ENCODE results near the gene GFRA1. TPM values are rescaled to one million over a fixed set of nuclear protein-coding genes. Genes with fewer than 3 reads are reported as not detected.

The GFRA1 gene
- total RNA-seq, 1 experiment from 2014 or later = not detected

- no peaks in the 10 kb centered on the region for H3K36me3 ChIP-seq (ENCODE audit: insufficient read depth, low read length, poor library complexity, severe bottlenecking)
- CTCF ChIA-PET = no interaction called here
These were observed 1.3 kb upstream of the GFRA1 start for GRCh38 chr10:116274064-116274904.

GRCh38 chr10:116271593-116272439 lies 1.2 kb downstream of the GFRA1 start:
- Histone ChIP-seq H3K4me1 (ENCODE audit: insufficient read depth, low read length, poor library complexity, severe bottlenecking) (peaks cover 6% of the 10 kb centered on the region), H3K9me3 (ENCODE audit: low read depth, low read length, poor library complexity, severe bottlenecking) (no peaks in the 10 kb centered on the region), H3K36me3 (ENCODE audit: insufficient read depth, low read length, poor library complexity, severe bottlenecking) (no peaks in the 10 kb centered on the region), H3K27me3 (replicated peaks; ENCODE audit: insufficient read depth, low read depth, low read length, poor library complexity) (peaks cover 100% of the 10 kb centered on the region), H3K4me3 (ENCODE audit: low read depth, low read length, poor library complexity, severe bottlenecking) (no peak overlapping the region), H3K27ac (ENCODE audit: low read depth, low read length, poor library complexity, severe bottlenecking) (no peak overlapping the region)
- BruUV-seq (replicated peaks) = no TSS peak
- CTCF ChIA-PET = no interaction called here
- TF ChIP-seq EZH2 (IDR thresholded peaks at IDR 0.05; ENCODE audit: borderline replicate concordance, low read depth, low read length, poor library complexity, severe bottlenecking) (peak; percentile 99), CTCF (conservative IDR thresholded peaks at IDR 0.05; ENCODE audit: low read depth, low read length) (no peak)
- POLR2A ChIA-PET (ENCODE audit: low non-redundant PET) = no interaction called here
- DNase-seq (ENCODE audit: low spot score) = no peak
- intact Hi-C loops (cut with micrococcal nuclease; ENCODE audit: unreplicated experiment) = no loop called here

More at GRCh38 chr10:116274064-116274904, 1.3 kb upstream of the GFRA1 start:
- Histone ChIP-seq H3K4me3 (ENCODE audit: low read depth, low read length, poor library complexity, severe bottlenecking) (no peak overlapping the region), H3K4me1 (ENCODE audit: insufficient read depth, low read length, poor library complexity, severe bottlenecking) (peaks cover 6% of the 10 kb centered on the region), H3K27me3 (replicated peaks; ENCODE audit: insufficient read depth, low read depth, low read length, poor library complexity) (peaks cover 100% of the 10 kb centered on the region), H3K9me3 (ENCODE audit: low read depth, low read length, poor library complexity, severe bottlenecking) (no peaks in the 10 kb centered on the region), H3K27ac (ENCODE audit: low read depth, low read length, poor library complexity, severe bottlenecking) (no peak overlapping the region)
- POLR2A ChIA-PET (ENCODE audit: low non-redundant PET) = no interaction called here
- TF ChIP-seq CTCF (conservative IDR thresholded peaks at IDR 0.05; ENCODE audit: low read depth, low read length) (no peak), EZH2 (IDR thresholded peaks at IDR 0.05; ENCODE audit: borderline replicate concordance, low read depth, low read length, poor library complexity, severe bottlenecking) (peak; percentile 94)
- DNase-seq (ENCODE audit: low spot score) = no peak
- BruUV-seq (replicated peaks) = no TSS peak
- intact Hi-C loops (cut with micrococcal nuclease; ENCODE audit: unreplicated experiment) = no loop called here

- BruUV-seq (replicated peaks) = no TSS peak
- Histone ChIP-seq H3K4me3 (ENCODE audit: low read depth, low read length, poor library complexity, severe bottlenecking) (no peak overlapping the region), H3K27me3 (replicated peaks; ENCODE audit: insufficient read depth, low read depth, low read length, poor library complexity) (peaks cover 100% of the 10 kb centered on the region), H3K27ac (ENCODE audit: low read depth, low read length, poor library complexity, severe bottlenecking) (no peak overlapping the region), H3K9me3 (ENCODE audit: low read depth, low read length, poor library complexity, severe bottlenecking) (no peaks in the 10 kb centered on the region), H3K36me3 (ENCODE audit: insufficient read depth, low read length, poor library complexity, severe bottlenecking) (no peaks in the 10 kb centered on the region), H3K4me1 (ENCODE audit: insufficient read depth, low read length, poor library complexity, severe bottlenecking) (peaks cover 6% of the 10 kb centered on the region)
- intact Hi-C loops (cut with micrococcal nuclease; ENCODE audit: unreplicated experiment) = no loop called here
- TF ChIP-seq EZH2 (IDR thresholded peaks at IDR 0.05; ENCODE audit: borderline replicate concordance, low read depth, low read length, poor library complexity, severe bottlenecking) = no peak
- no peak for TF ChIP-seq CTCF (conservative IDR thresholded peaks at IDR 0.05; ENCODE audit: low read depth, low read length)
- CTCF ChIA-PET = no interaction called here
- POLR2A ChIA-PET (ENCODE audit: low non-redundant PET) = no interaction called here
- no peak for DNase-seq (ENCODE audit: low spot score)
These were observed 2.0 kb downstream of the GFRA1 start for GRCh38 chr10:116270771-116271592.

Measured in A673 (cell line).